GM19240 (cell line): Measurements from ENCODE around the gene RELT.

Source experiments
- DNase-seq: peaks from one replicate; pipeline ENCODE4 v3.0.0; 2011; ENCODE audit warnings: low spot score; ENCODE audit not compliant: insufficient read length

The RELT gene

DNA sequence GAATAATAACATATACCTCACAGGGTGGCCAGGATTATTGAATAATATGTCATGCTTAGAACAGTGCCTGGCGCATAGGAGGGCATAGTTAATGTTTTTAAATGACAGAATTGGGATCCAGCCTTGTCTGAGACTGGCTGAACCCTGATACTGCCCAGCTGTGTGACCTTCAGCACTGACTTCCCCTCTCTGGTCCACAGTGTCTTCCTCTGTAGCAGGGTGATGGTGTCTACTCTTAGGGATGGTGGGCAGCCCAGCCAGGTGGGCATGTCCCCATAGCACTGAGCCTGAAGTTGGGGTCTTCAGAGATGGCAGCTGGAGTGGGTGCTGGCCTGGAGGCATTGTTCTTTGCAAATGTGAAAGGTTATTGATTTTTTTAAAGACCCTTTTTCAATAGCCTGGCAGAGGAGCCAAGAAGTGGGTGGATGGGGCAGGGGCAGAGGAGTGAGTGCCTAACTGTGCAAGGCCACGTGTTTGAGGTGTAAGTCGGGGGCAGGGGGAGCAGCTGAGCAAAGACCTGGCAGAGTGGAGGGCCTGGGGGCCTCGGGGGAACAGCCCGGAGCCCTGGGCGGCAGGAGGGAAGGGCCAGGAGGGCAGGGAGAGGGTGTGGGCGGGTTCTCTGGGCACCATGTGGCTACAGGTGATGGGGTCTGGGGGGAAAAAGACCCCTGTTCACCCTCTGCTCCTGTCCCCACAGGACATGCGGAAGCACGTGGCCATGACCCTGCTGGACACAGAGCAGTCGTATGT, 29.8 kb upstream of the RELT start:
- no peak for DNase-seq

GRCh38 chr11:73347067-73347466, 29.1 kb upstream of the RELT start:
- DNase-seq: no peak

- DNase-seq: no peak
Observed at GRCh38 chr11:73348838-73349237, 27.4 kb upstream of the RELT start.

DNA sequence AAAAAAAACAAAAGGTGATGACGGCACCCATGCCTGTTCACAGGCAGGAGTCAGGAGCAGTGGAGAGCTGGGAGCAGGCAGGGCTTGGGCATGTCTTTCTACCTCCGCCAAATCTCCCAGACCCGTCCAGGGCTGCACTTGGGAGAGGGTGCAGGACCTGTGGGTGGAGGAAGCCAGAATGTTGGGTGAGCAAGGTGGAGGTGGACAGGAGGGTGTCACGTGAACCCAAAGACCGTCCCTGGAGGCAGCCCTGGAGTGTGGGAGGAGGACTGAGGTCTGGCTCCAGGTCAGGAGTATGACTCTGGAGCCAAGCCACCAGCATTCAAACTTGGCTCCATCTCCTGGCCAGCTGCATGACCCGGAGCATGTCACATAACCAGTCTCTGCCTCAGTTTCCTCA, 26.6 kb upstream of the RELT start:
- DNase-seq: no peak

DNA sequence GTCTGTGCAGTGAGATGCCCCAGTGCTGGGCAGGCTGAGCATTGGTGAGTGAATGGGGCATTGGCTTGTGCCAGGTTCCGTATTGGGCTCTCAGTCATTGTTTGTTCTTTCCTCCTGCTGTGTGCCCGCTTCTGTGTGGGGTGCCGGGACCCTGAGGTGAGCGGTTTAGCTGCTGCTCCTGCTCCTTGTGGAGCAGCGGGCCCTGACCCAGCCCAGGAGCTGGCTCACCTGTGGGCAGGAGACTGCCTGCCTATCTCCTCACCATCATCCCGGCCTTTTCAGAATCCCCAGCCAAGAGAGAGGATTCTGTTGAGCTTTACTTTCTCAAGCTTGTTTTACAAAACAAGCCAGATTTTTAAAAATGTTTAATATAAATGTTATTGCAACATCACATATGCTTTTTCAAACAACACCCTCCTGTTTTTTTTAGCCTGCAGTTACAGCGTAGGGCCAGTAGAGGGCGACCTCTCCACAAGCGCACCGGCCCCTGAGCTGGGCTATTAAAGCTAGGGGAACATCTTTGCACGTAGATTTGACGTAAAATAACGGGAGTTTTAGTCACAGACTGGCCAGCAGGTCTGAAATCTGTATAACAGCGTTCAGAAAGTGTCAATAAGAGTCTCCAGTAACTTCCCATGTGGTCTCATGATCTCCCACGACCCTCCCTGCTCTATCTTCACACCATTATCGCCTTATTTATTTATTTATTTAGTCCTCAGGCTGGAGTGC, 25.1 kb upstream of the RELT start:
- DNase-seq: peak; percentile 94

GRCh38 chr11:73353422-73353821, 22.8 kb upstream of the RELT start:
- DNase-seq: no peak

- DNase-seq: no peak
Observed at GRCh38 chr11:73355109-73355508, 21.1 kb upstream of the RELT start.

DNA sequence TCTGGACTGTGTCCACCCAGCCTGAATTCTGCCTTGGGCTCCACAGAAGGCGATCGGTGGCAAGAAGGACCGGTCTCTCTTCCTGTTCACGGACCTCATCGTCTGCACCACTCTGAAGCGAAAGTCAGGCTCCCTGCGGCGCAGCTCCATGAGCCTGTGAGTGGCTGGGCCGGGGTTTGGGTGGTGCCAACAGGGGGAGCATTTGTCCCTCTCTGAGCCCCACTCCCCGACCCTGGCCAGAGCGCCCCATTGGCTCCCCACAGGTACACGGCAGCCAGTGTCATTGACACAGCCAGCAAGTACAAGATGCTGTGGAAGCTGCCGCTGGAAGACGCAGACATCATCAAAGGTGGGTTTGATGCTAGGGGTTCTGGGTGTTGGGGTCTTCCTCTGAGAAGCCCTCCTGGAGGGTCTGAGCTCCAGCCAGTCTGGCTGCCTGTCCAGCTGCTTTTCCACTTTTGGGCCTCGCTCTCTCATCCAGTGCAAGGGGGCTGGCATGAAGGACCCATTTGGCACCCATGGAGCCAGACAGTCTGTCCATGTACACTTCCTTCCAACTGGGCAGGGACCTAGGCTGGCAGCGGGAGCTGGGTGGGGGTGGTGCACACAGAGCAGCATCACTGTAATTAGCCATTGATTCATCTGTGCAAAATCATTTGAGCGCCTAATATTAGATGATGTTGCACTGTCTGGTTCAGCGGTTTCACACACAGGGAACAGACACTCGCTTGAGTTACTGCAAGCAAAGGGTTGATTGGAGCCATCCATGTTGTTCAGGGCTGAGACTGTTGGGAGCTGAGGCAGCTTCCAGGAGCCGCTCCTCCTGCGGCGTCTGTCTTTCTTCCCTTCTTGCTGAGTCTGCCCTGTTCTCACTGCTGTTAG, 19.0 kb upstream of the RELT start:
- DNase-seq: no peak

GRCh38 chr11:73358071-73358470, 18.1 kb upstream of the RELT start:
- DNase-seq: no peak

GRCh38 chr11:73359341-73359740, 16.9 kb upstream of the RELT start:
- DNase-seq: no peak

DNA sequence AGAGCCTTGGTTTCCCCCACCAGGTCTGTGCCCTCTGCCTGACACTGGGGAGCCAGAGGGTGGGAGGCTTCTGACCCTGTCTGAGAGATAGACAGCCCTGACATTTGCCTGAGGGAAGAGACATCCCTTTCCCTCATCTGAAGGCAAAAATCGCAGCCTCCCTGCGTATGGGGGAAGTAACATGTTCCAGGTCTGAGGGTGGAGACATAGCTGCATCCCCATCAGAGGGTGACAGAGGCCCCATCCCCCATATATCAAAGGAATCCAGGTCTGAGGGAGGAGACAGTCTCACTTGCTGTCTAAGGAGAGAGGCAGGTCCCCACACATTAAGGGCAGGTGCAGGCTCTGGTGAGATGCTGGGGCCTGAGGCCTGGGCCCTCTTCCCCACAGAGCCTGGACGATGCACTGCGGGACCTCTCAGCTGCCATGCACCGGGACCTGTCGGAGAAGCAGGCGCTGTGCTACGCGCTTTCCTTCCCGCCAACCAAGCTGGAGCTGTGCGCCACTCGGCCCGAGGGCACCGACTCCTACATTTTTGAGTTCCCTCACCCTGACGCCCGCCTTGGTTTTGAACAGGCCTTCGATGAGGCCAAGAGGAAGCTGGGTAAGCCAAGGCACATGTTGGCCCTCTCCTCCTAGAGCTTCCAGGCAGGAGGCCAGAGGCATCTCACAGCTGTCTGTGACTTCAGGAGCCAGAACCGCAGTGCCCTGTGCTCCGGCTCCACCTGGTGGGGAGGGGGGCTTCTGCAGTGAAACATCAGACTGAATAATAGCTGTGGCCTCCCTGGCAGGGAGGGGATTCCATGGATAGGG, 16.1 kb upstream of the RELT start:
- peak; percentile 62 for DNase-seq

- DNase-seq: no peak
Observed at GRCh38 chr11:73360743-73361369, 15.3 kb upstream of the RELT start.

- no peak for DNase-seq
Observed at GRCh38 chr11:73361953-73362776, 14.0 kb upstream of the RELT start.

GRCh38 chr11:73363147-73363546, 13.1 kb upstream of the RELT start:
- no peak for DNase-seq

DNA sequence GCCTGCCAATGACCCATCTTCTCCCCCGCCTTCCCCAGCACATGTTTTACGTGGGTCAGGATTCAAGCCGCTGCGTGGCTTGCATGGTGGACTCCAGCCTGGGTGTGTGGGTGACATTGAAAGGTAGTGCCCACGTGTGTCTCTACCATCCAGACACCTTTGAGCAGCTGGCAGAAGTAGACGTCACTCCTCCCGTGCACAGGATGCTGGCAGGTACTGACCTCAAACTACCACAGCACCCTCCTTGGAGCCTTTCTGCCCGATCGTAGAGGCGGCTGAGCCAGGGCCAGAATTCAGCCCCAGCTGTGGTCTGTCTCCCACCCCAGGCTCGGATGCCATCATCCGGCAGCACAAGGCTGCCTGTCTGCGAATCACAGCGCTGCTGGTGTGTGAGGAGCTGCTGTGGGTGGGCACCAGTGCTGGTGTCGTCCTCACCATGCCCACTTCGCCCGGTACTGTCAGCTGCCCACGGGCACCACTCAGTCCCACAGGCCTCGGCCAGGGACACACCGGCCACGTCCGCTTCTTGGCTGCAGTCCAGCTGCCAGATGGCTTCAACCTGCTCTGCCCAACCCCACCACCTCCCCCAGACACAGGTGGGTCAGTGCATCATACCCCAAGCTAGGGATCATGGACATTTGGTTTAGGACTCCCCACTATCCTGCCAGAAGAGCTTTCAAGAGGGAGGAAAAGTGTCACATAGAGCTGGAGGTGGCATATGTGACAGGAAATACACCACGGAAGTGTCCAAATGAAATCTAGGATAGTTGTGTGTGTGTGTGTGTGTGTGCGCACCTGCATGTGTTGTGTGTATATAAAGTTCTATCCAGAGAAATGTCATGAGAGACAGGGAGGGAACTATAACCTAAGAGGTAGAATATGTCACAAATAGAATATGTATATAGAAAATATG, 10.6 kb upstream of the RELT start:
- DNase-seq: no peak

- no peak for DNase-seq
Observed at GRCh38 chr11:73366265-73366610, 10.0 kb upstream of the RELT start.

GRCh38 chr11:73366953-73367352, 9.2 kb upstream of the RELT start:
- DNase-seq: no peak

- no peak for DNase-seq
Observed at GRCh38 chr11:73367482-73368024, 8.6 kb upstream of the RELT start.
